Activated effector memory CD4-positive, alpha-beta T cell treated with anti-CD3 and anti-CD28 coated beads, Interleukin-2, amount 50 U/mL, for 16 hours (primary cell): ENCODE results near the gene HDLBP.

Source experiments
- DNase-seq: peaks from one replicate; pipeline ENCODE4 v3.0.0-alpha.2; 2020

HDLBP gene

DNA sequence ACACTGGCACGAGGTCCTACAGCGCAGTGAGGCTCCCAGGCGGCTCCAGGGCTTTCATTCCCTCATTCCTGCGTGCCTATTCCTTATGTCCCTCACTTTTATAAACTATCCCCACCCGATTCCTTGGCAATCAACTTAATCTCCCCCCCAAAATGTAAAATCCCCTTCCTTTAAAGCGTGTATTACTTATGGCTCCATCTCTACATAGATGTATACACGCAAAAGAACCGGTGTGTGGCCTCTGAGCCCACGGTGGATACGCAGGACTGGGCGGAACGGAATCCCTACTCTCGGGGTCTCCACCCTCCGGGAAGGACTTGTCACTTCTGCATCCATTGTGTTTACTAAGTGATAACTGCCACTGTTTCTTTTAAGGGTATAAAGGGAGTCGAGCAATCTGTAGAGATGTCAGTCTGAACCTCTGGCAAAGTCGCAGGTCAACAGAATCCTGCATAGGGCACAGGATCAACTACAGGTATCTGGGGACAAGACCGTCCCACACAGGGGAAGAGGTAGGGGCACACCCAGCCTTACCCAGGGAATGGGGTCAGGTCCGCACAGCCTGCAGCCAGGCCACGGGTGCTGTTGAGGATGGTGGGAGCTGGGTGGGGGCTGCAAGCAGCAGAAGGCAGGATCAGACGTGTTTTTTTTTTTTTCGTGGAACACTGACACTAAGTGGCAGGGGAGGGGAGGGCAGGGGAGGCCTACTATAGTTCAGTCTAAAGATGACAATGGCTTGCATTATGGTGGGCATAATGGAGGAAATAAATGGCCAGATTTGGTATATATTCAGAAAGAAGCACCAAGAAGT lies 42.1 kb downstream of the HDLBP start:
- no peak for DNase-seq

DNA sequence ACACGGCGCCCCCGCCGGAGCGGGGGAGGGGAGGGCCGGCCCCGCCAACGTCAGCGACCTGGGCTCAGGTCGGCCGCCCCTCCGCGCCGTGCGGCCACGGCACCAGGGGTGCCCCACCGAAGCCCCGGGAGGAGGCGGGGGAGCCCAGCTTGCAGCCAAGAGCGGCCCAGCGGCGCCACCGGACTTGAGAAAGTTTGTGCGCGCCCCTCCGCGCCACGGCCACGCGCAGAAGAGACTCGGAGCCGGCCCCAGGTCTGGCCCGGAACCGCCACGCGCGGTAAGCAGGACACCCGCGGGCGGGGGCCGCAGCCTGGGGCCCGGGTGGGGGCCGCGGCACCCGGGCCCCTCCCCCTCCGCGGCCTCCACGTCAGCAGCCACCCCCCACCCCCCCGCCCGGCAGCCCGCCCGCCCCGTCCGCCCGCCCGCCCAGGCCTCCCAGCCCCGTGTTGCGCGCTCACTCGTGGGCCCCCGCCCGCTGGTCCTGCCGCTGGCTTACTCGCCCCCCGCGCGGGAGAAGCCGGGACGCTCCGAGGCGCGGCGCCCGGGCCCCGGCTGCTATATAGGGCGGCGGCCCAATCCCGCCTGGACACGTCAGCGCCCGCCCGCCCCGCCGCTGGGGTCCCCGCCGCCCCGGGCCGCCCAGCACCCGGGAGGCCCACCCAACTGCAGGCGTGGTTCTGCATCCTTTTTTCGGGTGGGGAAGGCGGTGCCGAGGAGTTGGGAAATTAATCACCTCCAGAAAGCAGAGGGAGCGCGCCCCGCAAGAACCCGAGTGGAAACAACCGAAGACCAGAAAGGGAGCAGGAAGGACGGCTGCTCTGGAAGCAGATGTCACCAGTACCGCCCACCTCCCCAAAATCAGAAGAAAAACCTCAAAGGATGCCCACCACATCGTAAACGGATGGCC lies 42.9 kb downstream of the HDLBP start:
- peak; percentile 81 for DNase-seq

DNA sequence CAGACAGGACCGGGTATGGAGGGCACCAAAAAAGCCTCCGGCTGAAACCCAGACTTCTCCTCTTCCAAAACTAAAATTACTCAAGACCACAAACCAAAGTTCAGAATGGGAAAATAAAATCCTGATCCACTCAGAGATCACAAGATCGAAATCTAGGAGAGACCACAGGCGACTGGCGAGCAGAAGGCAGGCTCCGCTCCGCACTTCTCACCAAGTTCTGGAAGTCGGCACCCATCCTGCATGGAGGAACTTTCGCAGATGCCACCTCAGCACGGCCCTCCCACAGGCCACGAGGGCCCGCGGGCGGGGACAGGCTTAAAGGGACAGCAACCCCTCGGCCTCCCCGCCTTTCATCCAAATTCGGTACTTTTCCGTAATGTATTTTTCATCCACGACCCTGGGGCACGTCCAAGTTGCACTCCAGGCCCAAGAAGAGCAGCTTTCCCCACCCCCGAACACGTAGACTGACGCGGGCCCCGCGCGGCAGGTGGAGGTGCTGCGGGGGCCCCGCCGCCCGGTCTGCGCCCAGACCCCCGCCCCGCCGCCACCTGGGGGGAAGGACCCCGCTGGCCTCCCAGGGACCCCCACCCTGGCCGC lies 43.7 kb downstream of the HDLBP start:
- DNase-seq, result peak; percentile 86

DNA sequence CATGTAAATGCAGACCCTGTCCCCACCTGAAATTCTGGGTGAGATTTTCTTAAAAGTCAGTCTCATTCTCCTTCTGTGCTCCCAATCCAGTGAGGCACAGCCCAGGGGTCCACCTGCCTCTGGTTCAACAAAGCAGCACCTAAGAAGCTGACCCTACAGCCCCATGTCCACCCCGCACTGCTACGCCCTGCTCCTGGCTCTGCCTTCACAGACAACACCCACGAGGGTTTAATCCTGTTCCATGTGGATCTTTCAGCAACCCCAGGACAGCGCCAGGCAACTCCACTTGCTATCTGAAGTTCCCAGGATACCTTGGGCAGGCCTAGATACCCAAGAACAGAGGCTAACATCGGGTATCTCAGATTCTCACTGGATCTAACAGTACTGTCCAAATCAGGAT lies 44.9 kb downstream of the HDLBP start:
- no peak for DNase-seq

DNA sequence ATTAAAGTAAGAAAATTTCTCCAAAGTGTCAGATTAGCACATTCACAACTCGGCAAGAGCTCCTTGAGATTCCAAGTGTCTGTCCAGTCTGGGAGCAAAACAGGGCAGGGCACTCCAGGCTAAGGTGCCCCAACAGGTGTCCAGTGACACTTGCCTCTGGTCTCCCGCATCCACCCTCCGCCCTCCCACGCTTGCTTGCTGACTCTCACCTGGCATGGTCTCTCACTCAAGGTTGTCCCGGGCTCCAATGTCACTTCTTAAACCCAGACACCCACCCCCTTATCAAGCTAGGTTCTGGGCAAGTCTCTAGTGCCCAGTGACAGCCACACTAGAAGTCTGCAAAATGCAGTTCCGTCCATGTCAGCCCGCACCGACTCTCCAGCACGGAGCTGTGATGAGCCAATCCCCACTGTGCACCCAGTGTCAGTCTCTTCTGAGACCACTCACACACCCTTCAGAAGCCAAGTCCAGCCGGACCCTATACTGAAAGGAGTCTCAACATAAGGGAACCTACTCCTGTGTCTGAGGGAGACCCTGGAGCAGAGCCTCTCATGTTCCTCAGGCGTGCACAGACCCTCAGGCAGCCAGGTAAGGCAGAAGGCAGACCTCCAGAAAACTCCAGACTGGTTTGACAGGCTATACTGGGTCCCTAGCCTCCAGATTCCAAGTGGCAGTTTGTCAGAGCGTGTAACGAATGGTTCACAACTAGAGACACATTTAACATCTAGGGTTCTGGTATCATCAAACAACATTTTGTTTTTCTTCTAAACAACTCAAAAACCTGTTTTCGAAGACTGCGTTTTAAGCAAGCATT lies 45.6 kb downstream of the HDLBP start:
- no peak for DNase-seq

DNA sequence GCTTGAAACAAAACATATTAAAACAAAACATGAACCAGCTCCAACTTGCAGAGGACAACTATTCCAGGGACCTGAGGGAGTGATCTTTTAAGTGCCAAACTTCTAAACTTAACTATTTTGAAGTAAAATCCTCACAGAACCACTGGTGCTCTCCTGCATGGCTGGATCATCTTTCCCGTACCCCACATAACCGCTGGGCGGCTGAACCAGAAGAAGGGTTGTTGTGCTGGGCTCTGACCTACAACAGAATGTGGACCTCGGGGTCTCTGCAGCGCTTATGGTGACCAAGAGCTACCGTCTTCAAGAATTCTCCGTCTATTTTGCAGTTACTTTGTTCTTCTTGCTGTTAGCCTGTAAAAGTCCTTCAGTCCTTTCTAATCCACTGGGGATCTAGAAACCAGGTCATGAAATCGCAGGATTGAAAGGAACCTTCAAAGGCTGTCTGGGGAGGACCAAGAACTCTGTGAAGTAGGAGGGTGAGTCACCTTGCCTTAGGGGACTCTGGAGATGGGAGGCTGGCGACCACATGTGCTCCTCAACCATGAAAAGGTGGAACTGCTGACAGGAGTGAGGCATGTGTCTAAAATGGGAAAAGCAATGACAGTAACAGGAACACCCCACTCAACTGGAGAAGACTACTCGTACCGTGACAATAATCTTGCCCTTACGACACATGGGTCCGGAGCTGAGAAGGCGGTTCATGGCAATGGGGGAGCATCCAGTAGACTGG lies 46.6 kb downstream of the HDLBP start:
- no peak for DNase-seq

DNA sequence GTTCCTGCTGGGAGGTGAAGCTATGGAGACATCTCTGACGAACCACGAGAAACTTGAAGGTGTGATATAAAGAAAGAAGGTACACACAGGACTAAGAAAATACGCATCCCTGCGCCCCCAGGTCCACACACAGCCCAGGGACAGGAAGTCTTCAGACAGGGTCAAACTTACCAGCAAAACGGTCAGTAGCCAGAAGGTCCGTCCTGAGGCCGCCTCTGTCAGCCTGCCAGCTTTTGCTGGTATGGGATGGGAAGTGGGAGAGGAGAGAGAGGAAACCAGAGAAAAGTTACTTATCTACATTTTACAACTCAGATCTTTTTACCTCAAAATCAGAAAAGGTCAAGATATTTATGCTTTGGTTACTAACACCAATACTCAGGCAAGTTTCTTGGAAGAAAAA lies 47.2 kb downstream of the HDLBP start:
- DNase-seq, result no peak

DNA sequence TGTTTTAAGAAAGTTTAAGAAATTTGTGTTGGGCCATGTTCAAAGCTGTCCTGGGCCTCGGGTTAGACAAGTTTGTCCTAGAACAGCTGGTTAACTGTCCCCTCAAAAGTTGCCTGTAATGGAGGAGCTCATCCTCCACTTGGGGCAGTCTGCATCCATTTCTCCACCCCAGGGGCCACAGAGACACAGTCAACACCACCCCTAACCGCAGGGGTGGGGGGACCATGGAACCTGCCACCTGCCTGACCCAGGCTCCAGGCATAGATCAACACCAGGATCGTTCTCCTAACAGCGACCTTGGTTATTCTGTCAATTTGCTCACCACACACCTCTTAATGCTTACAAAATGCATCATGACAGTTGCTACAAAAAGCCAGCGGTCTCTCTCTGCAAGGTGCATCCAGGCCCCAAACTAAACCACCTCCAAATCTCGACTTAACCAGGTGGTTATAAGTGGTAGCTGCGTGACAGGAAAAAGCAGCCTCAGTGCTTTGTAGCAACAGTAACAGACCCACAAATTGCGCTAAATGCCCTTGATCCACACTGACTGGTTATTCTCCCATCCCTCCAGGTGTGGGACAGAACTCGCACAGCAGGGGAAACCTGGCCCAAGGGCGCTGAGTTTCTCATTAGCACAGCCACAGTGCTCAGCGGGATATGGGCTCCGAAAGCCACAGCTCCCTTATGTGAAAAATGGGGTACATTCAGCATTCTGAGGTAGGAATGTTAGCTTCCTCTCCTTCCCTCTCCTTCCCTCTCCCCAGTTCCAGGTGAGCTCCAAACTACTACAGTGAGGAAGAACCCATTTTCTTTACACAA lies 48.0 kb downstream of the HDLBP start:
- DNase-seq, result no peak

DNA sequence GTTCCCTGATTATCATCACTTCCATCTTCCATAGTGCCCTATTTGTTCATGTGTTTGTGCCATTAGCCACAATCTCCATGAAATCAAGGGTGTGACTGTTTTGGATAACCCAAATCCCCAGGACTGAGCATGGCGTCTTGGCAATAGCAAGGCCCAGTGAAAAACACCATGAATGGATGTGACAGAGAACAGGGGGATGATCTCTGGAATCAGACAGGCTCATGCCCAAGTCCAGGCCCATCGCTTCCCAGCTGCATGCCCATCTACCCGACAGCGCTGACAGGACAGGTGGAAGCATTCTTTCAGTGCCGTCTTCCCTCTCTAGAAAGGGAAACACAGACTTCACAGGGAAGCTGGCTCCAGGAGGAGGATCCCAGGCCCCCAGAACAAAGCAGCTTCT lies 50.0 kb downstream of the HDLBP start:
- no peak for DNase-seq

DNA sequence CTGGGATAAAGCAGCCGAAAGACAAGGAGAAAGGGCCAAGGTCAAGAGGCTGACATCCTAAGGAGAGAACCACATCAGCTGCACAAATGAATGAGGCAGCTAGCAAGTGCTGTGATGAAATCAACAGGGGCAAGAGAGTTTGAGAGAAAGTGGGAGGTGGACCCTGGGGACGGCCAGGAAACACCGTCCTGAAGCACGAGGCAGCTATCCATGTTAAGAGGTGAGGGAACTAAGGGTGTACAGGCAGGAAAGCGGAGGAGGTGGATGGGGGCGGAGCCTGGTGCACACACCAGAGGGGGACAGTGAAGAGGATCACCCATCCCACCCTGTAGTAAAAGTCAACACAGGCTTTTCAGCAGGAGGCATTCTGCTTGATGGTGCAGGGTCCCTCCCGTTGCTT lies 52.4 kb downstream of the HDLBP start:
- no peak for DNase-seq

DNA sequence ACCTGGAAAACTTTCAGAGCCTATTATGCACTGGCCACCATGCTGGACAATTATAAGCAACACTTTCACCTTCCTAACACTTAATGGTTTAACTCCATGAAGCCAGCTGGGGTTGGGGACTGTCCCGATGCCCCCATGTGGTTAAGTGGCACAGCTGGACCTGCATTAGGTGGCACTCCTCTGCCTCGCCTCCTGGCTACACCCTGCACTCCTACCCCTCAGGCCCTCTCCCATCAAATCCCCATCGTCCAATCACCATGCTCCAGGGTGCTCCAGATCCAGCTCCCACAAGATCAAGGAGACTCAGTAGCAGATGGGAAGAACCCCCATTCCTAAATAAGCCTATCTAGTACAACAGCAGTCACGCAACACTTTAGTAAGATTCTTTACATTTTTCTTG lies 53.8 kb downstream of the HDLBP start:
- no peak for DNase-seq

DNA sequence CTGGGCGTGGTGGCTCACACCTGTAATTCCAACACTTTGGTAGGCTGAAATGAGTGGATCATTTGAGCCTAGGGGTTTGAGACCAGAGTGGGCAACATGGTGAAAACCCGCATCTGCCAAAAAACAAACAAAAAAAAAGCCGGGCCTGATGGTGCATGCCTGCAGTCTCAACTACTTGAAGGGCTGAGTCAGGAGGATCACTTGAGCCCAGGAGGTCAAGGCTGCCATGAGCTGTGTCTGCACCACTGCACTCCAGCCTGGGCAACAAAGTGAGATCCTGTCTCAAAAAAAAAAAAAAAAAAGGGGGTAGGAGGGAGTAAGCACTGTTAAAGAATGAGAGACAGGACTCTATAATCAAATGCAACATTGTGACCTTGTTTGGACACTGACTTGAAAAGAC lies 54.6 kb downstream of the HDLBP start:
- DNase-seq, result no peak

DNA sequence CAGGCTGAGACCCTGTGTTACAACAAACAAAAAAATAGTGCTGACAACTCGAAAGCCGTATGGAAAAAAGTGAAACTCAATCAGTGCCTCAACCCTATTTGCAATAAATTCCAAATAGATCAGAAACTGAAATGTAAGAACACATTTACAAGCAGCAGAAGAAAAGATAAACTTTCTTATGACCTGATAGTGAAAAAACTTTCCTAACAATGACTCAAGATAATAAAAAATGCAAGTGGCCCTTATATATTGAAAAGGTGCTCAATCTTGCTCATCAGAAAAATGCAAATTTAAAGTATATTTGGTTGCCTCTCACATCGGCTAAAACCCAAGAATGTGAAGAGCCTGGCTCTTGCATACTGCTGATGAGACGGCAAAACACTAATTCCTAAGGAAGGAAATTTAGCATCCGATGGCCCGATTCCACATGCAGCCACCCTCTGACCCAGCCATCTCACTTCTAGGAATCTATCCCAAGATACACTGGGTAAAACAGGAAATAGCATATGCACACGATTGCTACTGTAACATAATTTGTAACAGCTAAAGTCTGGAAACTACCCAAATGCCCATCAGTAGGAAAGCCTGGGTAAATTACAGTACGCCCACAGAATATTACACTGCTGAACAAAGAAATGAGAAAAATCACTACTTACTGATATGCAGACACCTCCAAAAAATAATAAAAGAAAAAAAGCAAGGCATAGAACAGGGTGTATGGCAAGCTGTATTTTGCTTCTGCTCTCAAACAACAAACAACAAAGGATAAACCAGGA lies 56.8 kb downstream of the HDLBP start:
- no peak for DNase-seq

DNA sequence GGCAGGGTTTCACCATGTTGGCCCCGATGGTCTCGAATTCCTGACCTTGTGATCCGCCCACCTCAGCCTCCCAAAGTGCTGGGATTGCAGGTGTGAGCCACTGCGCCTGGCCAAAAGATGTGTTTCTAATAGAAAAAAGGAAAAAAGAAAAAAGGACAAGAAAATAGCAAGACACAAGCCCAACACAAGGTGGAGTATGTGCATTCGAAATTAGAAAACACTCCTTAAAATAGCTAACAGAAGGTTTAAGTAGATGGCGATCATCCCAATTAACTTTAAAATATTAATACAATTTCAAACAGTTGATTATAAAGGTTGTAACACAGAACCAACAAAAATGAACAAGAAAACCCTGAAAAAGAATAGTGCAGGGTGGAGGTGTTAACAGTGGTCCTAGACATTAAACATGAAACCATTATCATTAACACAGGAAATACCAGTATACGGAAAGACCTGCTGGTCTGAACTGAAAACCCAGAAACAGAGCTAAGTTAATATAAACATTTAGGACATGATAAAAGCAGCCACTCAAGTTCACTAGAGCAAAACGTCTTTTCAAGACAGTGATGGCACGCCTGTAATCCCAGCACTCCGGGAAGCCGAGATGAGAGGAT lies 57.9 kb downstream of the HDLBP start:
- DNase-seq, result no peak

DNA sequence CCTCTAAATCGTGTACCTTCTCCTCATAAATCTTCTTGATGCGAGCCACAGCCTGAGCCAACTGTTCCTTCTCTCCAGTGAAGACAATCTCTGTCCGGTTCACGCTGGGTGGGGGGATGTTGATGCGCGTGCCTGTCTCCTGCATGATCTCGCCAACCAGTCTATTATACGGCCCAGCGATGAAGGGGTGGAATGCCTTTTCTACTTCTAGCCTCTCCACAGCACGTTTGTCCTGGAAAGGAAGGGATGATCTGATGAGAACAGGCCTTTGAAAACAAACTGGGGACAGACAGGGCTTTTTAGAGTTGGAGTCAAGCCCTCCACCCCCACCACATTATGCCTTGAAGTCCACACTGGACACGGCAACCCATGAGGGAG lies 59.3 kb downstream of the HDLBP start:
- no peak for DNase-seq

DNA sequence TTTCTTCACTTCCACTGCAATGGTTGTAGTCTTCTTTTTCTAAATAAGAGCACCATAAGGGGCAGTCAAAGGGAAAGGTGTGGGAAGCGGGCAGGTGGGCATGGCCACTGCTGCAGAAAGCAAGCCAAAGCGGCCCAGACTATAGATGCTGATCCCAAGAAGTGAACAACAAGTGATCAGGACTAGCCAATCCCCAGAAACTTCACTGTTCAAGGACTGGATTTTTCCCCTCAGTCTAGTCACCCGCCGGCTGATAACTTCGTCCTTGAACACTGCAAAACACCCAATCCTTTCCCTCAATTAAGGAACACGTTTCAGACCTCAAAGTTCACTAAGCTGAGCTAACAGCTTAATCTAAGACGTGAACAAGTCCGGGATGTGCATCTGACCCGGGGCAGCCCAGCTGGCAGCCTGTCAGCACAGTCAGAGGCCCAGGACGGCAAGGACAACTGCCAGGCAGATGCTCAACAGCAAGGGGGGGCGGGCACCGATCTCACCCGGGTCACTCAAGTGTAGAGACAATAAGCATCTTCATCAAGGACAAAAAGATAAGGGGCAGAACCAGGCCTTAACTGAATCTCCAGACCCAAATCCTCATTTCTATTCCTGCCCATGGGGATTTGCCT lies 59.8 kb downstream of the HDLBP start:
- no peak for DNase-seq

DNA sequence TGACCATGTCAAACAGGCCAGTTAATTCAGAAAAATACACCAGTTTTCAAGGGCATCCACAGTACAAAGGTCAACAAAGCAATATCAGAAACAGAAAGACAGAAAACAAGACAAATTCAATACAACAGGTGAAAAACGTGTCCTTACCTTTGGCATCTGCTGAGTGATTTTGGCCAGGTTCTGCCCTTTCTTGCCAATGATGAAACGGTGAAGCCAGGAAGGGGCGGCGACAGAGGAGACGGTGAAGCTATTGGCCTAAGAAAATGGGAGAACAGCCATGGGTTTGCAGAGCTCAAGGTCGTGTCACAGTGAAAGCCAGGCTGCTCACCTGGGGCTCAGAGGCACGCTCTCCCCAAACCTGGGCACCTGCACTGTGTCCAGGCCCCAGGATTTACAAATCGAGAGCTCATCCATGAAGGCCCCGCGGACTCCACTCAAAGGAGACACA lies 60.5 kb downstream of the HDLBP start:
- no peak for DNase-seq

DNA sequence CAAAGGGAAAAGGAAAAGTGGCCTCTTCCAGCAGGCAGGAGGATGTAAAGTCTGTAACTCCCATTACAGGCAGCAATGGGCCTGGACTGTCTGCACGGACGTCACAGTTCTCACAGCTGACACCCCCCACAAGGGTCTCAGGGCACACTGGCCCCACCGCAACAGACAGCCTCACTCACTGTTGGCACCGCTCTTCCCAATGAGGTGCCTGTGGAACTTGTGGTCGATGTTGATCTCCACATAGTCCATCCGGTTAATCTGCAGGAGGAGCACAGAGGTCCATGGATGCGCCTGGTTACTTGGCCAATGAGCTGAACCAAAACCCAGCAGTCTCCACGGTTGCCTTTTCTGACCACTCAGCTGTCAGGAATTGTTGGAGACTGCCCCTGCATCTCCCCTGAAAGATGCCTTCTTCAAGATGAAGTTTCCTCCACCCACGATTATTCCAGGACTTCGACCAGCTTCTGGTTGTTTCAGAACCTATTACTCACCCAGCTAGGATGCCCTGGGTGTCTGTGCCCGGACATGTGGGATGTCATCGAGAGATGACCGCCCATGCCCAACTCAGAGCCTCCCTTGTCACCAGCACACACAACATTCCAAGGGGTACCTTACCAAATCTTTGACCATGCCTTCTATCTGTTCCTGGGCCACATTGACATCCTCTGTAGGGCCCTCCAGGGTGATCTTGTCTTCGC lies 62.5 kb downstream of the HDLBP start:
- peak; percentile 41 for DNase-seq

DNA sequence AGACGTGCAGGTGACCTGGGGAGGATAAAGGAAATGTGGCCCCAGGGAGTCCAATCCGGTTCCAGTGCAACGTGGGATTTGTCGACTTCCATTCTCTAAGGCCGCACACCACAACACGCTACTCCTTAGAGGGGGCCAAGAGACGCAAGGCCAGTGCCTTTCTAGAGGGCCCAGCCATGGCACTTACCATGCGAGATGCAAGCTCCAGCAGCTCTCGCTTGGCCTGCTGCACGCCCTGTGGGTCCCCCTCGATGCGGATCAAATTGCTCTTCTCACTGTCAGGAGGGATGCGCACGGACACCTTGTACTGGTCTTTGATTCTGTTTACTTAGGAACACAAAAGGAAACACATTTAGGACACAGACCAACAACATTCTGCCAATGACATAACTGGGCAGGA lies 65.8 kb downstream of the HDLBP start:
- no peak for DNase-seq
